ENCODE results near the gene RBM4B. TPM values are rescaled to one million over a fixed set of nuclear protein-coding genes. Genes with fewer than 3 reads are reported as not detected.

The RBM4B gene
- total RNA-seq, 2 donors from 2014 or later, result 14.1 to 16.5 TPM

DNA sequence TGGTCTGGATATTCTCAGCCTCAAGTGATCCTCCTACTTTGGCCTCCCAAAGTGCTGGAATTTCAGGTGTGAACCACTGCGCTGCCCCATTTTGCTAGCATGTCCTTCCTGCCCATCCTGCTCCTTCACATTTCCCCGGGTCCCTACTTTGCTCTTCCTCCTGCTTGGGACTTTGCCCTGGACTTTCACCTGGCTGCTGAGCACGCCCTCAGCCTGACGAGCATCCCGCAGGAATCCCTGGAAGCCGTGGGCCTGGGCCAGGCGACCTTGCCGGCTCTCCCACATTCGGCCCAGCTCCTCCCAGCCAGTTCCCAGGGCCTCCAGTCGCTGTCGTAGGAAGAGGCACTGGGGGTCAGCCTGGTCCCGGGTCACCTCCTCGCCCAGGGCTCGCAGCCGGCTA lies 22.6 kb upstream of the RBM4B start:
- Histone ChIP-seq H3K36me3 (no peaks in the 10 kb centered on the region), H3K27me3 (no peaks in the 10 kb centered on the region), H3K4me3 (no peak overlapping the region), H3K27ac (no peak overlapping the region), H3K4me1 (no peaks in the 10 kb centered on the region), H3K9me3 (no peaks in the 10 kb centered on the region), H3K9ac (ENCODE audit: low read depth in 2 of 2, low read length in 2 of 2) (no peak overlapping the region)
- intact Hi-C loops (cut with DNase I), result no loop called here
- DNase-seq, result no peak
- TF ChIP-seq, protein P1, sequence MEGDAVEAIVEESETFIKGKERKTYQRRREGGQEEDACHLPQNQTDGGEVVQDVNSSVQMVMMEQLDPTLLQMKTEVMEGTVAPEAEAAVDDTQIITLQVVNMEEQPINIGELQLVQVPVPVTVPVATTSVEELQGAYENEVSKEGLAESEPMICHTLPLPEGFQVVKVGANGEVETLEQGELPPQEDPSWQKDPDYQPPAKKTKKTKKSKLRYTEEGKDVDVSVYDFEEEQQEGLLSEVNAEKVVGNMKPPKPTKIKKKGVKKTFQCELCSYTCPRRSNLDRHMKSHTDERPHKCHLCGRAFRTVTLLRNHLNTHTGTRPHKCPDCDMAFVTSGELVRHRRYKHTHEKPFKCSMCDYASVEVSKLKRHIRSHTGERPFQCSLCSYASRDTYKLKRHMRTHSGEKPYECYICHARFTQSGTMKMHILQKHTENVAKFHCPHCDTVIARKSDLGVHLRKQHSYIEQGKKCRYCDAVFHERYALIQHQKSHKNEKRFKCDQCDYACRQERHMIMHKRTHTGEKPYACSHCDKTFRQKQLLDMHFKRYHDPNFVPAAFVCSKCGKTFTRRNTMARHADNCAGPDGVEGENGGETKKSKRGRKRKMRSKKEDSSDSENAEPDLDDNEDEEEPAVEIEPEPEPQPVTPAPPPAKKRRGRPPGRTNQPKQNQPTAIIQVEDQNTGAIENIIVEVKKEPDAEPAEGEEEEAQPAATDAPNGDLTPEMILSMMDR (IDR thresholded peaks at IDR 0.05), result no peak

DNA sequence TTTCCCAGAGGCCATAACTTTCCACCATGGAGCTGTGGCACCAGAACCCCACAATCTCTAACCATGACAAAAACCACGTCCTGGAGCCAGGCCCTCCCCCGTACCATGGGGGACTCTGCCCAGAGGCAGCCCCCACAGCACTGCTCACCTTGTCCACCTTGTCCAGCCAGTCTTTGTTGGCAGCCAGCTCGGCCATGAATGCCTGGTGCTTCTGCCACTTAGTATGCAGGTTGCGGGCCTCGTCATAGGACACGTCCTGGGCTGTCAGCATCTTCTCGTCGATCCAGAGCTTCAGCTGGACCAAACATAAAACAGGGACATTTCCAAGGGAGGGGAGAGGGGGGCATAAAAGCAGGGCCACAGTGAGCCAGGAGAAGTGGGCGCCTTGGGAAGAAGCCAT lies 20.8 kb upstream of the RBM4B start:
- TF ChIP-seq, protein P1 (IDR thresholded peaks at IDR 0.05), result no peak
- Histone ChIP-seq H3K4me3 (no peak overlapping the region), H3K9me3 (no peaks in the 10 kb centered on the region), H3K36me3 (no peaks in the 10 kb centered on the region), H3K27ac (no peak overlapping the region), H3K4me1 (no peaks in the 10 kb centered on the region), H3K27me3 (no peaks in the 10 kb centered on the region), H3K9ac (ENCODE audit: low read depth in 2 of 2, low read length in 2 of 2) (no peak overlapping the region)
- no peak for DNase-seq
- intact Hi-C loops (cut with DNase I), result no loop called here

DNA sequence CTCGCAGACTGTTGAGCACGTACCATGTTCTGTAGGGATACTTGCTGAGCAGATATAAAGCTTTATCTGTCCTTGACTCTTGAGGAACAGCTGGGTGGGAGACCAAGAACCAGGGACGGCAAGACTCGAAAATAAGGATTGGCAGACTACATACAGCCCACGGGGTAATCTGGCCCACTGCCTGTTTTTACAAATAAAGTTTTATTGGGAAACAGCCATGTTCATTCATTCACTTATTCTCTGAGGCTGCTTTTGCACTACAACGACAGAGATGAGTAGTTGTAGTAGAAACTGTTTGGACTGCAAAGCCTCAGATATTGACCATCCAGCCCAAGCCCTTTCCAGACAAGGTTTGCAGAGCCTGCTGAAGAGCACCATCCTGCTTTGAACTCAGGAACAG lies 20.3 kb upstream of the RBM4B start:
- no peak overlapping the region for H3K27ac ChIP-seq
- H3K36me3 ChIP-seq, result no peaks in the 10 kb centered on the region
- TF ChIP-seq, protein P1 (IDR thresholded peaks at IDR 0.05), result no peak
- H3K4me3 ChIP-seq, result no peak overlapping the region
- intact Hi-C loops (cut with DNase I), result loop anchor here (2.0 kb wide), 1 partner anchor 185 kb away; no protein-coding TSS in a partner anchor
- H3K9ac ChIP-seq (ENCODE audit: low read depth in 2 of 2, low read length in 2 of 2), result no peak overlapping the region
- no peaks in the 10 kb centered on the region for H3K4me1 ChIP-seq
- H3K9me3 ChIP-seq, result no peaks in the 10 kb centered on the region
- no peak for DNase-seq
- no peaks in the 10 kb centered on the region for H3K27me3 ChIP-seq

DNA sequence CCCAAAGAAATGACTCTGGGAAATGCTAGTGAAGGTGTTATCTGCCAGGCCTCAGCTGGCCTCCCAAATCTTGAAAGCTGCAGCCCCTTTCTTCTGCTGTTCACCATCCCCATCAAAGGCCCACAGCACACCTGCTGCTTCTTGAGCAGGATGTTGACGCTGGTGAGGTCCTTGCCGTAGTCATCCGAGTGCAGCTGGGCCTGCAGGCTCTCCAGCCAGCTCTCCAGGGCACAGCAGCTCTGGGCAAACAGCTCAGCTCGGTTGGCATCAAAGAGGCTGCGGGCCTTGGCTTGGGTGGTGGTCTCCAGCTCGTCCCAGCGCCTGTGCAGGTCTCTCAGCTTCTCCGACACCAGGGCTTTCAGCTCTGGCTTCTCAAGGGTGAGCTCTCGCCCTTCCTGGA lies 18.5 kb upstream of the RBM4B start:
- H3K36me3 ChIP-seq, result no peaks in the 10 kb centered on the region
- no peaks in the 10 kb centered on the region for H3K27me3 ChIP-seq
- no peak overlapping the region for H3K4me3 ChIP-seq
- H3K9ac ChIP-seq (ENCODE audit: low read depth in 2 of 2, low read length in 2 of 2), result no peak overlapping the region
- TF ChIP-seq, protein P1 (IDR thresholded peaks at IDR 0.05), result no peak
- intact Hi-C loops (cut with DNase I), result loop anchor here (2.0 kb wide), 1 partner anchor 187 kb away; no protein-coding TSS in a partner anchor
- no peak for DNase-seq
- no peaks in the 10 kb centered on the region for H3K4me1 ChIP-seq
- H3K27ac ChIP-seq, result no peak overlapping the region
- H3K9me3 ChIP-seq, result no peaks in the 10 kb centered on the region

DNA sequence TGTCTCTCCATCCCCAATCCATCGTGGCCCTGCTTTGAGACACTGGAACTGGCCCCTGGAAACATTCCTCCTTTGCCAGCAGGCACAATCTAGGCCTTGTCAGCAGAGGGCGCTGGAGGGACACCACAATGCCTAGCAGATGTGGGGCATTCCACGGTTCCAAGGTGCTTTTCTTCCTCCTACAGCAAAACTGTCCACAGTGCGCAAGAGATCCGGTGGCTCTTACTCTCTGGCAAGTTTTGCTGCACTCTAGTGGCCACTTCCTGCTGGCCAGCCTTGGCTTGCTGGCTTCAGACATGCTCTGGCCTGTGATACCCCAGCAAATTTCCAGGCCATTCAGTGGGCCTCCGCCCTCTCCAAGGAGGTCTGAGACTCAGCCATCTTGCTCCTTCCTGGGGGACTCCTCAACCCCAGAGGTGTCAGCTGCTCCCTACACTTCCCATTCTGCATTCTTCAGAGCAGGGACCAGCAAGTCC lies 17.1 kb upstream of the RBM4B start:
- Histone ChIP-seq H3K9me3 (no peaks in the 10 kb centered on the region), H3K9ac (ENCODE audit: low read depth in 2 of 2, low read length in 2 of 2) (no peak overlapping the region), H3K4me3 (no peak overlapping the region), H3K27ac (no peak overlapping the region), H3K36me3 (no peaks in the 10 kb centered on the region), H3K4me1 (no peaks in the 10 kb centered on the region), H3K27me3 (no peaks in the 10 kb centered on the region)
- TF ChIP-seq, protein P1 (IDR thresholded peaks at IDR 0.05), result peak; percentile 97
- DNase-seq, result peak; percentile 94
- intact Hi-C loops (cut with DNase I), result loop anchor here (1.0 kb wide), 1 partner anchor 140 kb away; no protein-coding TSS in a partner anchor
